Right renal cortex interstitium (tissue), 3 donors: ENCODE data around the gene IFNGR2. TPM values are rescaled to one million over a fixed set of nuclear protein-coding genes. Genes with fewer than 3 reads are reported as not detected.
"Not testable (repeated sequence)": the region's sequence is repeated elsewhere in the genome, so short reads cannot be mapped to it uniquely, and the experiment has no call there.

Experiments used
- DNase-seq, 3 donors: peaks; one replicate each; pipeline ENCODE4 v3.0.0-alpha.2; 2013; ENCODE audit warnings: low read depth in 3 of 3, low spot score in 2 of 3
- polyA plus RNA-seq, 3 donors: library from polyadenylated mRNA; unstranded; fragments of 120-200 nt; gene quantifications; one replicate each; pipeline ENCODE4 v1.2.1, GENCODE V29; 2013; ENCODE audit not compliant: insufficient read length in 3 of 3

IFNGR2 gene
- polyA plus RNA-seq, 3 donors, result 82.9 to 86.4 (median 86.0) TPM

DNA sequence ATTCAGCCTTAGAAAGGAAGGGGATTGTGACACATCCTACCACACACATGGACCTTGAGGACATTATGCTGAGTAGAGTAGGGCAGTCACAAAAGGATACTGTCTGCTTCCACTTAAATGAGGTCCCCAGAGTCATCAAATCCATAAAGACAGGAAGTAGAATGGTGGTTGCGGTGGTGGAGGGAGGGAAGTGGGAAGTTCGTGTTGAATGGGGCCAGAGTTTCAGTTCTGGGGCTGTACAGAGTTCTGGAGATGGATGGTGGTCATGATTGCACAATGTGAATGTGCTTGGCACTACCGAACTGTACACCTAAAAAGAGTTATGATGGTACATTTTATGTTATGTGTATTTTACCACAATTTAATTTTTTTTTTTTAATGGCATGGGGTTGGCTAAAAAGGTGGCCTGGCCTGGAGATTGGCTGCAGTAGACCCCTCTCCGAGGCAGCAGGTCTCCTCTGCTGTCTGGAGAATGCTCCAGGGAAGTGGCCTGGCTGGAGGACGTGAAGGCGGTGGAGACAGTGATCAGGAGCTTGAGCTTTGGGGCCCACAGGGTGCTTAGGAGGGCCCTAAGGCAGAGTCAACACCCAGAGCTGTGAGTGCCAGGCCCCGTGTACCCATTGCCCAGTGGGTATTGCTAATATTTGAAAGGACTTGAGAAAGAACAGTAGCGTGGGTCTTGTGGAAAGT is 30.4 kb downstream of the IFNGR2 start:
- no peak for DNase-seq

DNA sequence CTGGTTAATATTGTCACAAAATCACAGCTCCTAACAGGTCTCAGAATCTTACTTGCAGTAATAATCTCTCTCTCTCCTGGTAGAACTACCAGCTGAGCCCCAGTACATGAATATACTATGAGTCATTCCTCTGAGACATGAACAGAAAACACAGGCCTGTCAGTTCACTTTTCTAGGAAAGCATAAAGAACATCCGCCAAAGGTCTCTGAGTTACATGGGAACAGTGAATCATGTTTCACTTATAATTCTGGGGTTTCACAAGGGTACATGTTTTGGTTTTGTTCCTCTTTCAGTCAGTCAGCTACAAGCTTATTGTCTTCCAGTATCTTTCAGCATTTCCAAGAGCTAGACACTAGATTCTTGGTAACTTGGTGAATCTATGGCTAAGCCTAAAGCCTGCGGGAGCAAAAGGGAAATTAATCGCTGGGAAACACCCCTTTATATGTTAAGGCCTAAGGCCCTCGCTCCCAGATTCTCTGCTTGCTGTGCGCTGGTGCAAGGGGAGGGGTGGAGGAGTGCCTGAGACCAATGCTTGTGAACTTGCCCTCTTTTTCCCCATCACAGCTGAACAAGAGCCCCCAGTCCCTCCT is 31.7 kb downstream of the IFNGR2 start:
- no peak for DNase-seq

DNA sequence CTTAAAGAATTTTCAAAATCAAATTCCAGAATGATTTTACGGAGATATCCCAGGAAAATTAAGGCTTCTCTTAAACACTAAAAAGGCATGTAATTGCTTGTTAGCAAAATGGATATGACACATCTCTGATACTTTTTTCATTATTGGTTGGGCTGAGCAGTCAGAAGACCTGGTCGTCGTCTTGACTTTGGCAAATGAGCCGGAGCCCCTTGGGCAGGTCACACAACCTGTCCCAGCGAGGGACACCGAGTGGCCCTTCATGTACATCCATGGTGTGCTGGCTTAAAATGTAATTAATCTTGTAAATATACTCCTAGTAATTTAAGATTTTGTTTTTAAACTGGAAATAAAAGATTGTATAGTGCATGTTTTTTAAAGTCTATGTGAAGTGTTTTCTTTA is 33.9 kb downstream of the IFNGR2 start:
- DNase-seq, result no peak

- DNase-seq, result peak in 2 of 3 donors; percentile 41 to 47
Observed at GRCh38 chr21:33441489-33442477, 38.6 kb downstream of the IFNGR2 start.

DNA sequence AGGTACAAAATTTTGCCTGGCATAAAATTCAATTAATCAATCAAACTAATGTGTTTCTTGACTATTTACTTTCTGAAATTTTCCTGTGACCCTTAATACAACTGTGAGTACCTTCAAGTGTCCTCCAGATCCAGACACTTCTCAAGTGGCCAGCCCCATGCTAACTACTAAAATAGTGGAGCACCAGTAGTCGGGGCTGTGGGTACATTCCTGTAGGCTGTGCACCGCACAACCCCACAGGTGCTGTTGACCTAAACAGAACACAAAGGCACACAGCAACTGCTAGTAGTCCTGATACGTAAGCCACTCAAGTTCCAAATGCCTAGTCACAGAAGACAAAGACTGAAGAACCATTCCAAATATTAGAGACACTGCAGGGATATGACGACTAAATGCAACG is 40.0 kb downstream of the IFNGR2 start:
- DNase-seq, result no peak

DNA sequence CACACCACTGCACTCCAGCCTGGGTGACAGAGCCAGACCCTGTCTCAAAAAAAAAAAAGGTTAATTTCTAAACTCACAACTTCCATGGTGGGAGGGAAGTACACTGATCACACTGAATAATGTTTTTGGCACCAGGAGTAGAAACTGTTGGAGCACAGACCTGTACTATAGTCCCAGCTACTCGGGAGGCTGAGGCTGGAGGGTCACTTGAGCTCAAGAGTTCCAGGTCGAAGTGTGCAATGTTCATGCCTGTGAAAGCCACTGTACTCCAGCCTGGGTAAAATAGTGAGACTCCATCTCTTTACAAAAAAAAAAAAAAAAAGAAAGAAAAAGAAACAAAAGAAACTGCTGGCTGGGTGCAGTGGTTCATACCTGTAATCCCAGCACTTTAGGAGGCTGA is 41.3 kb downstream of the IFNGR2 start:
- no peak for DNase-seq

GRCh38 chr21:33446620-33447019 is 43.4 kb downstream of the IFNGR2 start:
- not testable (repeated sequence) for DNase-seq

- no peak for DNase-seq
Observed at GRCh38 chr21:33449616-33450015, 46.4 kb downstream of the IFNGR2 start.

- DNase-seq, result no peak
Observed at GRCh38 chr21:33451634-33452071, 48.4 kb downstream of the IFNGR2 start.

- no peak for DNase-seq
Observed at GRCh38 chr21:33452362-33452761, 49.1 kb downstream of the IFNGR2 start.

- DNase-seq, result no peak
Observed at GRCh38 chr21:33455686-33456446, 52.7 kb downstream of the IFNGR2 start.

- no peak for DNase-seq
Observed at GRCh38 chr21:33458861-33459260, 55.6 kb downstream of the IFNGR2 start.

GRCh38 chr21:33461538-33462250 is 58.5 kb downstream of the IFNGR2 start:
- DNase-seq, result no peak

- DNase-seq, result not testable (repeated sequence)
Observed at GRCh38 chr21:33469183-33469582, 66.0 kb downstream of the IFNGR2 start.

DNA sequence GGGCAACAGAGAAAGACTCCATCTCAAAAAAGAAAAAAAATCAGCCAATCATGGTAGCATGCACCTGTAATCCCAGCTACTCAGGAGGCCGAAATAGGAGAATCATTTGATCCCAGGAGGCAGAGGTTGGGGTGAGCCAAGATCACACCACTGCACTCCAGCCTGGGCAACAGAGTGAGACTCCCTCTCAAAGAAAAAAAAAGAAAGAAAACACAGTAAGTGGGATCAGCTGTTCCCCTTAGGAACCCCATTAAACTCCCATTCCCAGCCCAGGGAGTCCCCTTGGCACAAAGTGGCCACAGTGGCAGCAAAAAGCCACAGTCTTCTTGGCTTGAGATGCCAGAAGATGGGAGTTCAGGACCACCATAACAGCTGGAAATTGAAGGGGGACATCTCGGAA is 67.5 kb downstream of the IFNGR2 start:
- no peak for DNase-seq

GRCh38 chr21:33473344-33473743 is 70.1 kb downstream of the IFNGR2 start:
- DNase-seq, result no peak

DNA sequence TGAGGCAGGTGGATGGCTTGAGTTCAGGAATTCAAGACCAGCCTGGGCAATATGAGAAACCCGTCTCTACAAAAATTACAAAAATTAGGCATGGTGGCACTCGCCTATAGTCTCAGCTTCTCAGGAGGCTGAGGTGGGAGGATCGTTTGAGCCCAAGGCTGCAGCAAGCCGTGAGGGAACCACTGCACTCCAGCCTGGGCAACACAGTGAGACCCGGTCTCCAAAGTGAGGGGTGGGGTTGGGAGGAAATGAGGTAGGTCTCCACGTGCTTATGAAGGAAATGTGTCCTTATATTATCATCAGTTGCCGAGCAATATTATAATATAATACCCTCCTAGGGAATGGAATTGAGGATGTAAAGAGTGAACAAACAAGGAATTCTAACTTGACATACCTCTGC is 73.9 kb downstream of the IFNGR2 start:
- no peak for DNase-seq

GRCh38 chr21:33478182-33478581 is 75.0 kb downstream of the IFNGR2 start:
- no peak for DNase-seq

DNA sequence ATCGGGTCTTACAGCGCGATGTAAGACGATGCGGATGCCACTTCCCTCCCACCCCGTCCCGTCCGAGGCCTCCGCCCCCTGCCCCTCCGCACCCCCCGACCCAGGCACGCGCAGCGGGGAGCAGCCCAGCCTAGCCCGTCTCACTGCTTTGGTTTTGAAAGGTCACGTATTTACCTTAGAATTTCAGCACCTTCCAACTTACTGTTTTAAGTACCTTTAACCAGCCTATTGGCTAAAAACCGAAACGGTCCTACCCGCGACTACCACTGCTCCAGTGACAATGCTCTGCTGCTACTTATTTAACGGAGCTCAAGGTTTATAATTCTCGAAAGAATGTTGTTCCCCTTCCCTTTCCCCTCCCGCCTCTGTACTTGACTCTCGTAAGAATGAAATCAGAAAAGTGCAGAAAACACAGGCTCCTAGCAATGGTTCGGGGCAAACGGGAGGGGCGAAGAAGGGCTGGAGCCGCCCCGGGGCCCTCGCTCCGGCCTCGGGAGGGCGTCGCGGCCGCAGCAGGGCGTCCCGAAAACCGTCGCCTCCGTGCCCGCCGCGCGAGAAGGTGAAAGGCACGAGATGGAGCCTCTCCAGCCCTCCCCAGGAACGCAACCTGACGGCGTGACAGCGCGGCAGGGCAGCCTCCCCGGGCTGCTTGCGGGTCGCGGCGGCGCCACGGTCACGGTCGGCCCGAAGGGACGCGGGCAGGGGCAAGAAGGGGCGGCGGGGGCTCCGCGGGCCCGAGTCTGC is 75.9 kb downstream of the IFNGR2 start:
- peak; percentile 18 to 21 (median 19) for DNase-seq
